HG03045 (cell line): ENCODE data around the gene ADH7.

Experiments used
- ATAC-seq: cut with Tn5 transposase; IDR thresholded peaks from one replicate; pipeline ENCODE4 v1.9.1; 2021; ENCODE audit warnings: mild to moderate bottlenecking, moderate library complexity; ENCODE audit not compliant: unreplicated experiment

The ADH7 gene

DNA sequence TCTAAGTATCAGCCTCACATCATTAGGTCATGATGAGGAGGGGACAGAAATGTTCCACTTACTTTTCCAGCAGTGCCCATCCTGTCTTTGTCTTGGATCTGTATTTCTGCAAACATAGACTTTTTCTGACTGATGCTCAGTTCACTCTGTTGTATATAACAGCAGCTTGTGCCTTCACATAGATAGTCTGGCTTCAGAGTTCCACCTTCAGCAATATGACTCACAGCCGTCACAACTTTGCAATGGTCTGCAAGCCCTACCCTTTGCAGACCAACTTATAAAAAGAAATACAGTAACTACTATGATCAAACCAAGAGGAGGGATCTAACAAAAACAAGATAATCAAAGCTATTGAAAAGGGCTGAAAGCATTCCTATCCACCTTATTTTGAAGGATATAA lies at the start of gene ADH7:
ADH7 (minus strand) TSS at position 189 of the 400 bp plus-strand sequence; CDS start at position 80, 109 bp downstream.
- ATAC-seq, result no peak

DNA sequence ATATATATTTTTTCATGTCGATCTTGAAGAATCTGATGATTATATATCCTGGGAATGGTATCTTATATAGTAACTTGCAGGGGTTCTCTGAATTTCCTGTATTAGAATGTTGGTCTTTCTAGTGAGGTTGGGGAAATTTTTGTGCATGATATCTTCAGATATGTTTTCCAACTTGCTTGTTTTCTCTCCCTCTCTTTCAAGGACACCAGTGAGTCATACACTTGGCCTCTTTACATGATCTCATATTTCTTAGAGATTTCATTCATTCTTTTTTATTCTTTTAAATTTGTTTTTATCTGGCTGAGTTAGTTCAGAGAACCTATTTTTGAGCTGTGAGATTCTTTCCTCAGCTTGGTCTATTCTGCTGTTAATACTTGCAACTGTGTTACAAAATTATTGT lies 48.5 kb upstream of the ADH7 start:
- ATAC-seq, result no peak

DNA sequence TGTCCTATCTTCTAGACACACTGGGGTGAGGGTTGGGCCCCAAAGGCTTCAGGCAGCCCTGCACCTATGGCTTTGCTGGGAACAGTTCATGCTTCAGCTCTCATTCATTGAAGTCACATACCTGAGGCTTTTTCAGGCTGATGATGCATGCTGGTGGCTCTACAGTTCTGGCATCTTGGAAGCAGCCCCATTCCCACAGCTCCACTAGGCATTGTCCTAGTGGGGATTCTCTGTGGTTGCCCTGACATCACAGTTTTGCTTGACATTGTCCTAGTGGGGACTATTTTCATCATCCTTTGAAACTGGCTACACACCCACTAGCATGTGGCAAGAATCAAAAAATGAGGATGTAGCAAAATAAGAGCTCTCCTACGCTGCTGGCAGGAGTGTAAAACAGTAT lies 38.0 kb upstream of the ADH7 start:
- ATAC-seq, result no peak

DNA sequence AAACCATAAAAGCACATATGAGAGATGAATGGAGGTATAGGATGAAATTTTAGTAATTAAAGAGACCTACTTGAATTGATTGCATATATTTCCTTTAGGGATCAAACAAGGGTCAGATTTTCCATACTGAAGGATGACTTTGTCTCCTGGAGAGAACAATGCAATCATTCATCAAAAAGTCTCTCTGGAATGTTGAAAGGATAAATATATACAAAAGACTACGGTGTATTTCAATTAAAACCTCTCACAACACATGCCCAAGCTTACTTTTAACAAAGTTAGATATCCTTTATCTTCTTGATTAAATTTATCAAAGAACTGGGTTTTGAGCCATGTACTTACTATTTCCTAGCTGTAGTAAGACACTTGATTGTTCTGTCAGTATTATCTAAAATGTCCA lies 36.8 kb upstream of the ADH7 start:
- no peak for ATAC-seq

DNA sequence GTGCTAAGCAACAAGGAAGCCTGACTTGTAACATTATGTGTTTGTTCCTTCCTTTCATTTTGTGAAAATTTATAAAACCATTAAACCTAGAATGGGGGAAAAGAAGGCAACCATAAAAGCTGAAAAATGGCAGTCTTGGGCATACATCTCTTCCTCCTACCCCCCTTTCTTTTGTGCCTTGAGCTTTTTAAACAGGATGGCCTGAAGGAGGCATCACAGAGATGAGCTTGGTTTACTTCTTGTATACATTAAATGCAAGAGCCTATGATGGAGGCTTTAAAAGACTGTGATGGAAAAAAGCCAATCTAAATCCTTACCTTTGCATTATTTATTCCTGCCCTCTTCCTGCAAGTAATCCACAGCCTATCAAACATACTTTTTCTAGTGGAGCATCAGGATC lies 36.2 kb upstream of the ADH7 start:
- ATAC-seq, result no peak

DNA sequence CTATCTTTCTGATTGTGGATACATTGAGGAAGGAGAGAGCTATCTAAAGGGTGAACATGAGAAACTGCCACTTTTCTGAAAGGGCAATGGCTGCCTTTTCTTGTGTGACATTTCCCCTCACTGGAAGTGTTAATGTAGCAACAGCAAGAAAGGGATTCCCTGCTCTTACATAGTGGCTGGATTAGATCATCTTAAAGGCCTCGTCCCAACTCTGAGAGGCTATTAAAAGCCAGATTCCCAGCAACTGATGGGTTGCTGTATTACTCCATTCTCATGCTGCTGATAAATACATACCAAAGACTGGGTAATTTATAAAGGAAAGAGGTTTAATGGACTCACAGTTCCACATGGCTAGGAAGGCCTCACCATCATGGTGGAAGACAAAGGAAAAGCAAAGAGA lies 33.7 kb upstream of the ADH7 start:
- no peak for ATAC-seq

DNA sequence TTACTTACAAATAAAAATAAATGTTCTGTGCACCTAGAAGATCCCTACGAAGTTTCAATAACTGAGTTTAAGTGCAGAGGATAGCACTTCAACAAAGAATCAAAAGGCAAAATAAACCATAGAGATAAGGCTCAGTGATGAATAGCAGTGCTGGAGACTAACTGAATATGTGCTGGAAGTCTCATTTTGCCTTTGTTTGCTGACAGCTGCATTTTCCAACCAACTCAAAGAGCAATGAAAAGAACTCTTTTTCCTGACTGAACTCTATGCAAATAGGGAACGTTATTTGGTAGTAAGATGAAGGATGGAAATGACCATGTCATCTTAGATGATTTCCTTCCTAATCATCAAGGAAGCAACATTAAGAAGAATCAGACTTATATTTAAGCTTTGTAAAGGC lies 32.7 kb upstream of the ADH7 start:
- ATAC-seq, result no peak

DNA sequence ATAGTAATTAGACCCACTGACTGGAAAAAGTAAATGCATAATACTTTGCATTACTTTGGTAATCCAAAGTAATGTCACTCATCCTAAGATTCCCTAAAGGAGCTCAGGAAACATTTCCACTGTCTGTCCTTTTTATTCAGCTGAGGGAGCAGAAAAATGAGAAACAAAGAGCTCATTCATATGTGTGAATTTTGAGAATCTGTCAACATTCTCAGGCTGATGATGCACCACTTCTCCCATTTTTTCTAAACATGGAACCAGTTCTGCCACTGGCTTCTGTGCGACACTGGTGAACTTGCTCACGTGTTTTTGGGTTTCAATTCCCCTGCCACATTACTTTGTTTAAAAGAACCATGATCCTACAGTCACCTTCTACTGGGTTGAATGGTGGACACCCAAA lies 28.4 kb upstream of the ADH7 start:
- no peak for ATAC-seq

DNA sequence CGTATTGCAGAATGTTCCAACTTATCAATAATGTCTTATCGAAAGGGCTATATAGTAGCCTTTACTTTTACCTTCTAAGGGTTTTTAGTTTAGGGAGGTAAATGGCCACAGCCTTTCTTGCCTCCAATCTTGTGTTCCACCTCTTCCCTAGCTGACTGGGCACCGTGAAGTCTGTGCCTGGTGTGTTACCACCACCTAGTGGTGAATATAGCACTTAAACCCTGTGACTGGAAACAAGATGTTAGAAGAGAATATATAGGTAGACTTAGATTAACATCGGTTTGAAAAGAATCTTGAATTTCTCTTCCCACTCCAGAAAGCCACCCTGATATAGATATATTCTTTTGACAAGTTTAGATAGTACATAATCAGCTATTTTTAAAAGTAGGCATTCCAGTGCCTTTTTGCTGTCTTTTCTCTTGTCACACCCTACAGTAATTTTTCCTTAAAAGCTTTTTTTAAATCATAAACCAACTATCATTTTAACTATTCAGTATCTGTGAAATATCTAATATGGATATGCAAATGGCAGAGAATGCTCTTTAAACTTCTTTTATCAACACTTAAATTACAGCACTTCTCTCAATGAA lies 27.8 kb upstream of the ADH7 start:
- ATAC-seq, result peak; percentile 88

DNA sequence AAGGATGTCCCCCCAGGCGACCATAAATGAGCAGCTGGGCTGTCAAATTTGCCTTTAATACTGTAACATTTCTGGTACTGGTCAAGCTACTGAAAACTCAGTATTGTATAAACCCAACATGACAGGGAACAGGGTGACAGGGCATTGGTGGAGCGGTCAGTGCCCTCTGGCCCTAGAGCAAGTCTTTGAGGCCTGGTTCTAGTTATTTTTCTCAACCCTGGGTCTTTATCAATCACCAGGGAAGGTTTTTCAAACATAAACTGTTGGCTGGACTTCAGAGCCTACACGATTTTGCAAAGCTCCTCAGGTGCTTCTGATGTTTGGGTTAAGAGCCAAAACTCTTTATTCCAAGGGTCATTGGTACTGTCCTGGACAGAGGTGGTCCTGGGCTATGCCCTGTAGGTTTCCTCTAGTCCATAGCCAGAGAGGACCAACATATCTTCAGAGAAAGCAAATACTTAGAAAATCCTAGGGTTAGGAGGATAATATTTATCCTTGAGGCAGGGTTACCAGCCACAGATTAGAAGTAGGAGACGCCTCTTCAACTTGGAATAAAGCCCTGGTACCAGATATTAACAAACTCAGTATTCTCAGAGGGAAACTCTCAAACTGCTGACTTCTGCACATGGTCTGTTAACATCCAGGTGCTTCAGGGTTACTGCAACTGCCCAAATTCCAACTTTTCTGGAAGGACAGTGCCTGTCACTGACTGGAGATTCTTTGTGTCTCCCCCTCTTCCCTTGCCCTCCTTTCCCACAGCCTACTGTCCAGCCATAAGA lies 26.7 kb upstream of the ADH7 start:
- no peak for ATAC-seq

DNA sequence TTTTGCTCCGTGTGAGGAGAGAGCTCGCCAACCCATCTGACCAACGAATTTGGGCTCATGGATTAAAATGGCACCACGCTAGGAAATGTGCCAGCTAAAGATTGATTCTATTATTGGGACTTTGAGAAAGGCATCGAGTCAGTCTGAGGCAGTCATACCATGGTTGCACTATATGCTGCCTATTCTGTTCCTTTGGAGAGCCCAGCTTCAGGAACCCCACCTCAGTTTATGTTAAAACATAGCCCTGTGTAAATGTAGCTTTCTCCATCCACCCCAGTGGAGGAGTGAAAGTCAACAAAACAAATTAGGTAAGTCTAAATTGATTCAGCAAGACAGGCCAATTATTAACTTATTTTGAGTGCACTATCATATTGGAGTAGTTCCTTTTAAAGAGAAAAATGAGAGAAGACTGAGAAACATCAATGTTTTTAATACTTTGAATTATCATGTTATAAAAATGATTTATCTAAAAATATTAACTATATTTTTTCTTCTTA lies 24.5 kb upstream of the ADH7 start:
- no peak for ATAC-seq

DNA sequence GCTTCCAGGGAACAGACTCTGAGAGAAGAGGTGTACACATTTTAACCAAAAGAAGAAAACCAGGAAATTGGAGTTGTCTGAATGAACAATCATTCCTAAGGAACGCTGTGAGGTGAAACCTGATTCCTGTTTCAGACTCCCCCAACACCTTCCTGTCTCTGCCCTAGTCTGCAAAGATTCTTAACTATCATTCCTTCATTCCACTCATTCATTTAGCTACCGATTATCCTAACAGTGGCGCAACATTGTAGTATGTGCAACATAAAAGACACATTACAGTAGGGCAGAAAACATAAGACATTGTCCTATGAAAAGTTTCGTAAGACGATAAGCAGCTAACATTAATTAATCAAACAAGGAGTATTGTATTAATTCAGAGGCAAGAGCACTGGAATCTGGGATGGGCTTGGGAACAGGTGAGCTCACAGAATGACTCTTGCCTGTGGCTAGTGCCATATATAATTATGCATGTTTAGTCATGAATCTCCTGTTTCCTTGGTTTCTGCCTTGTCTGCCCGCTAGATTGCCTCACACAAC lies 23.8 kb upstream of the ADH7 start:
- ATAC-seq, result no peak

DNA sequence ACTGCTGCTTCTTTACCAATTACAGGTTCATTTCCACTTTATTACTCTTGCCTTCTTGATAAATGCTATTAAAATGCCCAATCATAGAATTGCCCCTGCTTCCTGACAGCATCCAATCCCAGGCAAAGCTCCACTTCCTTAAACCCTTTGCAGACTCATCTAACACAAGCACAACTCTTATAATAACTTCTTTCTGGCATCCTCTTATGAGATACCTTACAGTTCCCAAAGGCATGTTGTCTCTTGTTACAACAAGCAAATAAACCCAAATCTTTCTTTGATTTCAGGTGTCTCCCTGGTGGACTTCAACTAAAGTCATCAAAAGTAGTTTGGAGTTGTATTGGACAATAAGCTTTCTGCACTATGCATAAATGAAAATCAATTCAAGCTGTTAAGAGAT lies 22.5 kb upstream of the ADH7 start:
- no peak for ATAC-seq

DNA sequence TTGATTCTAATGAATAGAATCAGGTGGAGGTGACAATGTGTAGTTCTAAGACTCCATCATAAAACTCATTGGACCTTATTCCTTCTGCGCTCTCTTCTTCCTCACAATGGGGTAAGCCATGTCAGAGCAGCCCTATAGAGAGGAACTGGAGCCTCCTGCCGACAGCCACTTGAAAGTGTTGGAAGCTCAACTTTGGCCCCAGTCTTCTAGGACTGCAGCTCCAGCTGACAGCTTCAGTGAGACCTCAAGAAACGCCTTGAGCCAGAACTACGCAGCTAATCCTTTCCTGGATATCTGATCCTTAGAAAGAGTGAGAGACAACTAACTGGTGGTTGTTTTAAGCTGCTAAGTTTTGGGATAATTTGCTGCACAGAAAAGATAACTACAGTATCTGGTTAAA lies 22.1 kb upstream of the ADH7 start:
- no peak for ATAC-seq

DNA sequence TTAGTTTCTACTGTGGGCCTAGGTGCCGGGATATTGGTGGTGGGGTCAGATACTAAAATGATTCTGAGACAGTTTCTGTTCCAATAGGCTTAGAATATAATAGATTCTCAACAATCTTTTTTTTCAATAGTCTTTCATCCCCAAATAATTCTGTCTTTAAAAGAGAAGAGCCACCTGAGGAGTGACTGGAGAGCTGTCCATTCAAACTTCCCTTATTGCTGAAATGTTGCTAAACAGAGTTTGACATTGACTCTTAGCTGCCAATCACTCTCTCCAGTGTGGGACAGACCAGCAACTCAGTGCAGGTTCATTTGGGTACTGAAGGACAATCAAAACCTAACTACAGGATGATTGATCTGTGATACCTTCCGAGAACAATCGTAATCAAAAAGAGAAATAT lies 12.4 kb upstream of the ADH7 start:
- ATAC-seq, result no peak

DNA sequence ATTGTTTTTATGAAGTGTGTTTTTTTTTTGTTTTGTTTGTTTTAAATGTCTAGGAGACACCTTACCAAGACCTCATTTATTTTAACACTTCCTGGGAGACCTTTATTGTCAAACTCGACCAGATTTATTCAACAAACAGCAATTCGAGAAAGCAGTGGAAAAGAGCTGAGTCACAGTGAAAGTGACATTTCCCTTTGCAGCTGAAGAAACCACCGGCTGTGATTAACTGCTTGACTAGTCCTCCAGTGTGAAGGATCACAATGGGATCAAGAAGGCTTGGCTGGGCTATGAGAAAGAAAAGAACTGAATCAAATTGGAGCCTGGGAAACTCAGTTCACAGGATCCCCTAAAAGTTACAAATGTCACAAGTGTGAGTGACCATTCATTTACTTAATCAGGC lies 11.9 kb upstream of the ADH7 start:
- peak; percentile 76 for ATAC-seq

DNA sequence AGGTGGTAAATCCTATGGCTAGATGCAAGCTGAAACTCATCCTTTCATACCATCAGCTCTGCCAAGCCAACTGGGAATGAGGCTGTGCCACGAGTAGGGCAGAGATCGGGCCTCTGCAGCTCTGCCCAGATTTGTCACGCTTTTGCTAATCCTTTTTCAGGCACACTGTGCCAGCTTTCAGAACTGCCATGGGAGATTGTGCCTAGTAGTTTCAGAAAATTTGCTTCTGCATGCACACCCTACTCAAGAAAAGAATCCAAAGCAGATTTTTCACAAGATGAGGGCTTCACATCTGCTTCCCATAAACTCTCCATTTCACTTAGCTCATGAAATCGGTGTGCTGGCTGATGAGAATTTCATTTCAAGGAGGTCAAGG lies 3.3 kb upstream of the ADH7 start:
- no peak for ATAC-seq

DNA sequence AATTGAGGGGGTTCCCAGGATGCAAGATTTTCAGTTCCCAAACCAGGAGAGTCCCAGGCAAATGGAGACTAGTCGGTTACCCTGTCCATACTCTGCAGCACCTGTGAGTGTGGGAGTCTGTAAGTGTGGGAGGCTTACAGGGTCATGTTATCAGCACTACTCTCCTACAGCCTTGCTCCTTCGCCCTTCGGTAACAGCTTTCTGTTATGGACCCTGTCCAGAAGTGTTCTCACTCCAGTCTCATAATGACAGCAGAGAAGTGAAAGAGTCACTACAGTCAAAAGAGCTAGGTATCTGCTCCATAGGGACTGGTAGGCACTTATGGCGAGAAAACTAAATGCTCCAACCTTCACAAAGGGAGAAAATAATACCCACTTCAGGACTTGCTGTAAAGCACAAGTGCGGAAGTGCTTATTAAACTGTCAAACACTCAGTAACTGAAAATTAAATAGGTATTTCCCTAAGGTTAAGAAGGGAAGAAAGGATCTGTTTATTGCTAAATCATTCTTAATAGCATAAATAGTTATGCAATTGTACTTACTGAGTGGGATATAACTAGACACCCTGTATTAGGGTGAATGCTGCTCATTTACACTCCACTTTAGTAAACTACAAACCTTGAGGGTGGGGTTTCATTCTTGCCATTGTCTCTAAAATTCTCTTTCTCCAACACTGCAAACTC lies 2.7 kb upstream of the ADH7 start:
- ATAC-seq, result no peak

DNA sequence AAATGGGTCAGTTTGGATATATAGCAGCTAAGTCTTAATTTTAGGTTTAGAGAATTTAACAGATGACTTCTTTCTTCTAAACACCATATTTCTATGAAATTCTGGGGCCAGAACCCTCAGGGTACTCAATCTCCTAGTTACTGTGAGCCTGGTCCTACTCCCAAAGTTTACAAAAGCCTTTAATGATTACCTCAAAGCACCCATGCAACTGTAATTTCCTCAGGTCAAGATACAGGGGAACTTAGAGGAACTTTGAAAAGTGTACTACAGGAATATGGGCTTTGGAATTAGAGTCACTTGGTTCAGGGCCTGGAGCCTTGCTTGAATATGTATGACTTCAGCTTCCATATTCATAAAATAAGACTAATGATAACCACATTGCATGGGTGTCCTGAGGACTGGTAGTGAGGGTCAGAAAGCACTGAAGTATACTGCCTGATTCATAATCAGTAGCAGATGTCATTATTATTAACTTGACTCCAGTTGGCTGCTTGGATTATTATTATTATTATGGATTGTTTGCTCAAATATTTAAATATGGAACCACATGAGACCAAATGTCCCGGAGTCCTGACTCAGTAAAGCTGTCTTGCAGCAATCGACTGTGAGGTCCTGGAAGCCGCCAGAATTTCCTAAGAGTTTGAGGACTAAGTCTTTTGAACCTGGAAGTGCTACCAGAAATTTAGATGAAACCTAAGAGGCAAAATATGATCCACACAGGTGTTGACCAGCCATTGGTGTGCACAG lies 2.0 kb upstream of the ADH7 start:
- ATAC-seq, result no peak

DNA sequence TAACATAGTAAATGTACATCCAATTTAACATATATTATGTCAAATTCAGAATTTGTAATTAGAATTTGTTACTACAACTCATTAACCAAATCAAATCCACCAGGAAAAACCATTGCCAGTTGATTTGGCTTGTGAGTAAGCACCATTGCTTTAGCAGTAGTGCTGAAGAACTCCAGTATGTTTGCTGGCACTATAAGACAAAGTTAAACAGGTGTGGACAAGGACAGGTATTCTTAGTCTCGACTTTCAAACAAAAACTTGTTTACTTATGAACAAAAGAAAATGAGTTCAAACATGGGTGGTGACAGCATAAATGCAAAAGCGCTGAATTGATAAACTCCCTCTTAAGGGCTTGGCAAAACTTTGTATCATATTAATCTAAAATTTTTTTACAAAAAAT lies 1.3 kb upstream of the ADH7 start:
- no peak for ATAC-seq

DNA sequence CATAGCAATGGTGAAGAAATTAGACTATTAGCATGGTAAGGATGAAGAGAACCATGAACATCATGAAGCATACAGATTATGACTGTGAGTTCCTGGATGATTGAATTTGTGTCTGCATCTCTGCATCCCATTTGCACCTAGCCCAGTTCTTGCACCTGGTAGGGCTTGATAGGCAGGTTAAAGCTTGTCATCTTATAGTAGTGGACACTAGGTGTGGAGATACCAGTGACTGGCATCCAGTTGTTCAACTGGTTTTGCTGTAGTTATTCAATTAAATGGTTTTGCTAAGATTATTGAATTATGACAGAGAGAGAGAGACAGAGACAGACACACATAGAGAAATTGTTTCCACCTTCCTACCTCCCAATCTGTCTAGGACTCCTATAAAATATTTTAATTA lies 5.0 kb downstream of the ADH7 start:
- ATAC-seq, result no peak
